Muscle of leg (tissue), 11 donors: ENCODE measurements around the gene RAB15. TPM values are rescaled to one million over a fixed set of nuclear protein-coding genes. Genes with fewer than 3 reads are reported as not detected.

Source experiments
- DNase-seq: peaks from one replicate; pipeline ENCODE4 v3.0.0; 2013
- H3K27ac ChIP-seq: one replicate; pipeline ENCODE4 v1.5.1; 2013; ENCODE audit warnings: mild to moderate bottlenecking, low read length, control low read depth
- H3K27me3 ChIP-seq: one replicate; pipeline ENCODE4 v1.6.1; 2013; ENCODE audit warnings: low read length; ENCODE audit not compliant: control insufficient read depth, insufficient read depth
- H3K36me3 ChIP-seq: one replicate; pipeline ENCODE4 v1.6.1; 2013; ENCODE audit warnings: low read length; ENCODE audit not compliant: control insufficient read depth, insufficient read depth
- H3K4me1 ChIP-seq: one replicate; pipeline ENCODE4 v1.6.1; 2013; ENCODE audit warnings: low read length; ENCODE audit not compliant: control insufficient read depth, insufficient read depth
- H3K4me3 ChIP-seq: one replicate; pipeline ENCODE4 v1.5.1; 2013; ENCODE audit warnings: low read length, control low read depth
- H3K9me3 ChIP-seq: replicated peaks from 2 replicates; pipeline ENCODE4 v1.6.1; 2013; ENCODE audit warnings: low read depth, low read length; ENCODE audit not compliant: control insufficient read depth
- WGBS: methylation state at CpG from one replicate; pipeline ENCODE4 v1.1.5; 2013; ENCODE audit warnings: missing lambda C conversion rate; ENCODE audit not compliant: insufficient coverage; 5-methylcytosine and 5-hydroxymethylcytosine counted together
- polyA plus RNA-seq, 8 donors: library from polyadenylated mRNA; unstranded; fragments of 120-200 nt; gene quantifications; one replicate each; pipeline versions ENCODE4 v1.2.1 to v1.2.3, GENCODE V29; 2013; ENCODE audit warnings: inconsistent platforms in 1 of 8, low replicate concordance in 1 of 8; ENCODE audit not compliant: insufficient read length in 8 of 8, insufficient read depth in 1 of 8
- total RNA-seq: library from RNA; stranded (reverse); fragments of 120-200 nt; gene quantifications from one replicate; pipeline ENCODE4 v1.2.4, GENCODE V29; 2013

RAB15 gene
- total and polyA plus RNA-seq, 9 donors = 15.7 to 31.8 (median 23.9) TPM

- 73% methylated on average over 4 of the region's 7 CpGs for WGBS
- H3K9me3 ChIP-seq = no peaks in the 10 kb centered on the region
- H3K4me1 ChIP-seq = peaks cover 2% of the 10 kb centered on the region
- DNase-seq = no peak
- H3K27ac ChIP-seq = no peak overlapping the region
- H3K36me3 ChIP-seq = peaks cover 30% of the 10 kb centered on the region
- no peak overlapping the region for H3K4me3 ChIP-seq
- no peaks in the 10 kb centered on the region for H3K27me3 ChIP-seq
These were observed 43.7 kb downstream of the RAB15 start for GRCh38 chr14:64928239-64929013.

GRCh38 chr14:64927031-64927430 is 45.1 kb downstream of the RAB15 start:
- no peak for DNase-seq
- no peak overlapping the region for H3K4me3 ChIP-seq
- H3K4me1 ChIP-seq = peaks cover 2% of the 10 kb centered on the region
- H3K27me3 ChIP-seq = no peaks in the 10 kb centered on the region
- no peaks in the 10 kb centered on the region for H3K9me3 ChIP-seq
- 95% methylated on average over 2 of the region's 3 CpGs for WGBS
- no peak overlapping the region for H3K27ac ChIP-seq
- peaks cover 27% of the 10 kb centered on the region for H3K36me3 ChIP-seq

- Histone ChIP-seq H3K27me3 (no peaks in the 10 kb centered on the region), H3K27ac (no peak overlapping the region), H3K4me3 (no peak overlapping the region), H3K36me3 (peaks cover 27% of the 10 kb centered on the region), H3K4me1 (peaks cover 2% of the 10 kb centered on the region), H3K9me3 (no peaks in the 10 kb centered on the region)
- no peak for DNase-seq
- WGBS = no CpG with 5 or more reads among the region's 4 CpGs
These were observed 45.6 kb downstream of the RAB15 start for GRCh38 chr14:64926398-64926995.

GRCh38 chr14:64923015-64923414 is 49.1 kb downstream of the RAB15 start:
- Histone ChIP-seq H3K27me3 (no peaks in the 10 kb centered on the region), H3K4me3 (no peak overlapping the region), H3K36me3 (peaks cover 14% of the 10 kb centered on the region), H3K4me1 (no peaks in the 10 kb centered on the region), H3K9me3 (no peaks in the 10 kb centered on the region), H3K27ac (no peak overlapping the region)
- DNase-seq = no peak
- no CpG with 5 or more reads among the region's 3 CpGs for WGBS

GRCh38 chr14:64920465-64920864 is 51.7 kb downstream of the RAB15 start:
- no peak for DNase-seq
- H3K9me3 ChIP-seq = no peaks in the 10 kb centered on the region
- no peak overlapping the region for H3K4me3 ChIP-seq
- H3K4me1 ChIP-seq = no peaks in the 10 kb centered on the region
- H3K36me3 ChIP-seq = peaks cover 2% of the 10 kb centered on the region
- no peaks in the 10 kb centered on the region for H3K27me3 ChIP-seq
- H3K27ac ChIP-seq = no peak overlapping the region
- no CpG with 5 or more reads among the region's 2 CpGs for WGBS

- Histone ChIP-seq H3K27ac (no peak overlapping the region), H3K9me3 (no peaks in the 10 kb centered on the region), H3K4me1 (peaks cover 6% of the 10 kb centered on the region), H3K27me3 (no peaks in the 10 kb centered on the region), H3K4me3 (no peak overlapping the region), H3K36me3 (no peaks in the 10 kb centered on the region)
- 85% methylated on average over 4 of the region's 5 CpGs for WGBS
- no peak for DNase-seq
These were observed 52.5 kb downstream of the RAB15 start for GRCh38 chr14:64919618-64920017.

- no peak overlapping the region for H3K4me3 ChIP-seq
- no peaks in the 10 kb centered on the region for H3K36me3 ChIP-seq
- DNase-seq = no peak
- H3K27ac ChIP-seq = no peak overlapping the region
- H3K4me1 ChIP-seq = peaks cover 6% of the 10 kb centered on the region
- no peaks in the 10 kb centered on the region for H3K9me3 ChIP-seq
- no peaks in the 10 kb centered on the region for H3K27me3 ChIP-seq
These were observed 52.9 kb downstream of the RAB15 start for GRCh38 chr14:64919215-64919614.

- Histone ChIP-seq H3K4me3 (no peak overlapping the region), H3K27me3 (no peaks in the 10 kb centered on the region), H3K4me1 (peaks cover 8% of the 10 kb centered on the region), H3K27ac (no peak overlapping the region), H3K36me3 (no peaks in the 10 kb centered on the region), H3K9me3 (no peaks in the 10 kb centered on the region)
- WGBS = 93% methylated on average over 2 of the region's 4 CpGs
- no peak for DNase-seq
These were observed 53.9 kb downstream of the RAB15 start for GRCh38 chr14:64918216-64918615.

GRCh38 chr14:64915797-64916196 is 56.3 kb downstream of the RAB15 start:
- Histone ChIP-seq H3K9me3 (no peaks in the 10 kb centered on the region), H3K36me3 (no peaks in the 10 kb centered on the region), H3K27me3 (peaks cover 2% of the 10 kb centered on the region), H3K4me1 (peaks cover 8% of the 10 kb centered on the region), H3K4me3 (no peak overlapping the region), H3K27ac (no peak overlapping the region)
- no CpG with 5 or more reads among the region's 2 CpGs for WGBS
- no peak for DNase-seq

- WGBS = 4% methylated on average over 3 of the region's 4 CpGs
These were observed 57.1 kb downstream of the RAB15 start for GRCh38 chr14:64915029-64915424.

More at GRCh38 chr14:64915029-64915424, 57.1 kb downstream of the RAB15 start:
- peaks cover 2% of the 10 kb centered on the region for H3K27me3 ChIP-seq
- peaks cover 8% of the 10 kb centered on the region for H3K4me1 ChIP-seq
- DNase-seq = no peak
- H3K27ac ChIP-seq = peak overlapping the region; percentile 96
- H3K4me3 ChIP-seq = peak overlapping the region; percentile 100
- no peaks in the 10 kb centered on the region for H3K9me3 ChIP-seq
- H3K36me3 ChIP-seq = no peaks in the 10 kb centered on the region
